Stimulated activated CD4-positive, alpha-beta T cell treated with anti-CD3 and anti-CD28 coated beads, Interleukin-15, amount 100 ng/mL, for 24 hours (primary cell): ENCODE measurements around the gene IDH2.

ENCODE experiments used
- DNase-seq: peaks from one replicate; pipeline ENCODE4 v3.0.0-alpha.2; 2020

The IDH2 gene

DNA sequence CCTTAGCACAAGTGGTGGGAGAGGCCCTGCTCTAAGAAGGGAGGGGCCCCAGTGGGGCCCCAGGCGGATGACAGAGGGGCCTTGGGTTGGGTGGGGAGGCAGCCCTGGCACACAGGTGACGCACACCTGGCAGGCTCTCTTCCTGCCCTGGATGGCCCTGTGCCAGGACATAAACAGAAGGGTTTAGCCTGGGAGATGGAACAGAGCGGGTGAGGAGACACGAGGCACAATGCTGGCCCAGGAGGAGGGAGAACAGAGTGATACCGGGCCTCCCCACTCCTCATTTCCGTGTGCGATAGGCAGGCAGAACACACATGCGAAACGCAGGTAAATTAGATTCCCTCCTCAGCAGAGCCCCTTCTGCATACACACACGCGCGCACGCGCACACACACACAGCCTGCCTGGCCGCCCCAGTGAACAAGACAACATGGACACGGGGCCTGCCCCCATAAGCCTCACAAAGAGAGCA, 39.8 kb downstream of the IDH2 start:
- DNase-seq, result no peak

DNA sequence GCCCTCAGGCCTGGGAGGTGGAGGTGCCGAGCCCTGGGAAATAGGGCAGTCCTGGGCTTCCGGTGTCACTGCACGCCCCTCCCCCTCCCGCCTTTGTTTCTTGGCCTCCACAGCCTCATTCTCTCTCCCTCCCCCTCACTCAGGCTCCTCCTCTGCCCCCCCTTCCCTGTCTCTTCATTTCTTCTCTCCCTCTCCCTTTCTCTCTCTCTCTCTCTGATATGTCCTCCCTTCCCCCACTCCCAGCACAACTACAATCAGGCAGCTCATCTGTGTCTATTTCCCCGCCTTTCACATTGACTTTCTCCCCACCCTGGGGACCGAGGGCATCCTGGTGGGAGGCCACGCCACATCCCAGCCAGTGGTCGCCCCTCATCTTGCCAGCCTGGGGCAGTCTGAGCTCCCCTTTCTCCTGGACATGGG, 40.2 kb downstream of the IDH2 start:
- peak; percentile 64 for DNase-seq

GRCh38 chr15:90060797-90061196, 41.5 kb downstream of the IDH2 start:
- no peak for DNase-seq

DNA sequence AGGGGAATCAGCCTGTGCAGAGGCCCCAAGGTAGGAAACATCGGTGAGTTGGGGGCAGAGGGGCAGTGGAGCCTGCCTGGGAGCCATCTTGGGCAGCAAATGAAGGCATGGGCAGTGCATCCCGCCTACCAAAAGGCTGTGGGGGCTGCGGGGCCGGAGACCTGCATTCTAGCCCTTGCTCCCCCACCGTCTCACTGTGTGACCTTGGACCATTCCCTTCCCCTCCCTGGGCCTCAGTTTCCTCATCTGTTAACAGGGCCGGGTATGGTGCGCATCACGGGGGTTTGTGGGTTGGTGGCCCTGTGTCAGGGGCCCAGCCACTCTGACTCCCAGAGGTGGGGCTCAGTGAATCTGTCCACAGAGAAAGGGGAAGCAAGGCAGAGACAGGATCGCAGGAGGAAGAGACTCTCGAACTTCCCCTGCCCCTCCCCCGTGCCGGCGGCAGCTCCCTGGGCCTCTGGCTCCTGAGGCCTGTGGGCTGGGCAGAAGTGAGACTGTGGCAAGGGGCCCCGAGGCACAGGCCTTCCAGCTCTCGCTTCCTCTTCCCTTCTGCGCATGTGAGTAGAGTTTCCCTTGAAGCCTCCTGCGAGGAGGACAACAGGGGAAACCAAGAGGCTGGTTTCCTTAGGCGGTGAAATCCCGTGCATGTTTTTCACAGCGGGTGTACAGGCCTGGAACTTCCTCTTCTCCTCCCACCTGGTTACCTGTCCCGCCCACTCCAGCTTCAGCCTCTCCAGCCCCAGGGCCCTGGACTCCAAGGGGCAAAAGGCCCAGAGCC, 42.9 kb downstream of the IDH2 start:
- DNase-seq, result peak; percentile 91

GRCh38 chr15:90058775-90059174, 43.5 kb downstream of the IDH2 start:
- no peak for DNase-seq

GRCh38 chr15:90058308-90058707, 44.0 kb downstream of the IDH2 start:
- no peak for DNase-seq

- no peak for DNase-seq
Observed at GRCh38 chr15:90056529-90056928, 45.7 kb downstream of the IDH2 start.

DNA sequence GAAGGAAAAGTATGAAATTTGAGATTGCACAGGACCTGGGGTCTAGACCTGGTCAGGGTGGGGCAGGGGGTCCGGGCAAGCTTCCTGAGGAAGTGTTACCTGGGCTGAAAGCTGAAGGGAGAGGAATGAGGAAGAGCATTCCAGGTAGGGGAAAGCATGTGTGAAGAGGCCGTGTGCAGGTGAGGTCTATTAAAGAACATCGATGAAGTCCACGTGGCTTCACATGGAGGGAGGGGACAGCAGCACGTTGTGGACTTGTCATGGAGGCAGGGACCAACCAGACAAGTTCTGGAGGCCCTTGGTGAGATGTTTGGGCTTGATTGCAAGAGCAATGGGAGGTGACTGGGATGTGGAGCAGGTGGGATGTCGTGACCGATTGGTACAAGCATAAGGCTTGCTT, 47.1 kb downstream of the IDH2 start:
- DNase-seq, result no peak

GRCh38 chr15:90054618-90055097, 47.6 kb downstream of the IDH2 start:
- DNase-seq, result no peak

- no peak for DNase-seq
Observed at GRCh38 chr15:90053685-90054466, 48.4 kb downstream of the IDH2 start.

GRCh38 chr15:90051874-90052273, 50.4 kb downstream of the IDH2 start:
- DNase-seq, result no peak

- no peak for DNase-seq
Observed at GRCh38 chr15:90049666-90050604, 52.3 kb downstream of the IDH2 start.

- DNase-seq, result no peak
Observed at GRCh38 chr15:90049030-90049429, 53.2 kb downstream of the IDH2 start.

GRCh38 chr15:90047956-90048575, 54.2 kb downstream of the IDH2 start:
- DNase-seq, result no peak

- DNase-seq, result no peak
Observed at GRCh38 chr15:90046911-90047392, 55.3 kb downstream of the IDH2 start.

GRCh38 chr15:90046289-90046688, 56.0 kb downstream of the IDH2 start:
- DNase-seq, result no peak

DNA sequence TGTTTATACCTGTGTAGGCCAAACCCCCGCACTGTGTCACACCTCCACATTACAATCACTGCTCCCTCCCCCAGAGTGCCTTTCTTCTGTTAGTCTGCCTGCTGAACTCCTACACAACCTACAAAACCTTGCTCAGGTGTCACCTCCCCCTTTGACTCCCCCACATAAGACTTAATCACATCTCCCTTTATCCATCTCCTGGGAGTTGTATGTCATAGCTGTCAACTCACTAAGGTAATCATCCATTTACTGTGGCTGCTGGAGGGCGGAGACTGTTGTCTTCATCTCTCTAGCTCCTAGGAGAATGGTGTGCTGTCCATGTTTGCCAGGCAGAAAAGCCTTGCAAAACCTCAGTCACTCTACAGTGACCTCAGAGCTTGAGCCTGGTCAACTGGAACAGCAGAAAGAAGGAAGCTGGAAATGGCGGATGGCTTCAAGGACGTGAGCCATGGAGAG, 57.3 kb downstream of the IDH2 start:
- no peak for DNase-seq

DNA sequence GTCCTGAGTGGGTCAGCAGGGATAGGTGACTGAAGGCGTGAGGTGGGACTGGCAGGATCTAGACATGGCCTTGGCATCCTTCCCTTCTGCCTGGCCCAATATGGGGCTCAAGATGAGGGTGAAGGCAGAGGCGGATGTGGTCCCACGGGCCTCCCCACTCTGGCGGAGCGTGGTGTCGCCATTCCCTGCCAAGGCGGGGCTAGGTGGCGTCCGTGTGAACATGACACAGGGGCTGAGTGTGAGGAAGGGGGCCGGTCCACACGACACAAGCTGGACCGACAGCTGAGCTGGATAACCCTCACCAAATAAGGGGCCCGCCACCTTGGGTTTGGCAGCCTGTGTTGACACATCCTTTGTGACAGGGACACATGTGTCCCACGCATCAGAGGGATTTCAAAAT, 58.1 kb downstream of the IDH2 start:
- DNase-seq, result no peak

- DNase-seq, result no peak
Observed at GRCh38 chr15:90043530-90044010, 58.7 kb downstream of the IDH2 start.

GRCh38 chr15:90042766-90043529, 59.3 kb downstream of the IDH2 start:
- no peak for DNase-seq

- DNase-seq, result no peak
Observed at GRCh38 chr15:90042356-90042755, 59.9 kb downstream of the IDH2 start.
